HG03521 (cell line): ENCODE data around the gene NFATC1.

Source experiments
- ATAC-seq: cut with Tn5 transposase; IDR thresholded peaks from one replicate; pipeline ENCODE4 v1.9.1; 2021; ENCODE audit warnings: mild to moderate bottlenecking, moderate library complexity; ENCODE audit not compliant: unreplicated experiment

Gene NFATC1

GRCh38 chr18:79395761-79396404 lies at the start of gene NFATC1:
Gene NFATC1, plus strand, starts transcription at chr18:79395930. Its CDS starts 295 bp downstream, at chr18:79396225.
- no peak for ATAC-seq

DNA sequence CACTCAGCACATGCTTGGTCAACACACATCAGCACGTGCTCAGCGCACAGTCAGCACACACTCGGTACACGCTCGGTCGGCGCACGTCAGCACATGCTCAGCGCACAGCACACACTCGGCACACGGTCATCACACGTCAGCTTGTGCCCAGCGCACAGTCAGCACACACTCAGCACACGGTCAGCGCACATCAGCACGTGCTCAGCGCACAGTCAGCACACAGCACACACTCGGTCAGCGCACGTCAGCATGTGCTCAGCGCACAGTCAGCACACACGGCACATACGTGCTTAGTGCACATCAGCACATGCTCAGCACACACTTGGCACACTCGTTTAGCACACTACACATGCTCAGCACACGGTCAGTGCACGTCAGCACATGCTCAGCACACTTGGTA lies 49.7 kb upstream of the NFATC1 start:
- no peak for ATAC-seq

- no peak for ATAC-seq
Measured at GRCh38 chr18:79348066-79348465, 47.7 kb upstream of the NFATC1 start.

DNA sequence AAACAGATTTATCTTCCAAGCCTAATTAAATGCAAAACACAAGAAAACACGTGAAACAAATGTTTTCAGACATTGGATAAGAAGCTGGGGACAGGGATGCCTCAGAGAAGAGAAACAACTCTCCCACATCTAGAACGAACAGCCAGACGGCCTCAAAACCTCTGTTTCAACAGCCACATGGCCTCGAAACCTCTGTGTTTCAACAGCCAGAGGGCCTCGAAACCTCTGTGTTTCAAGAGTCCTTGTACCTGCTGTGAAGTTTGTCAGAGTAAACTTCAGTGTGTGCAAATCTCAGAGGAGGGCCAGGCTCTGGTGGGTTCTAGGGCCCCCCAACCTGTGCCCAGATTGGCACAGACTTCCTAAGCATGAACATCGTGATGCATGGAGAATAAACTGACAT lies 43.3 kb upstream of the NFATC1 start:
- ATAC-seq: no peak

DNA sequence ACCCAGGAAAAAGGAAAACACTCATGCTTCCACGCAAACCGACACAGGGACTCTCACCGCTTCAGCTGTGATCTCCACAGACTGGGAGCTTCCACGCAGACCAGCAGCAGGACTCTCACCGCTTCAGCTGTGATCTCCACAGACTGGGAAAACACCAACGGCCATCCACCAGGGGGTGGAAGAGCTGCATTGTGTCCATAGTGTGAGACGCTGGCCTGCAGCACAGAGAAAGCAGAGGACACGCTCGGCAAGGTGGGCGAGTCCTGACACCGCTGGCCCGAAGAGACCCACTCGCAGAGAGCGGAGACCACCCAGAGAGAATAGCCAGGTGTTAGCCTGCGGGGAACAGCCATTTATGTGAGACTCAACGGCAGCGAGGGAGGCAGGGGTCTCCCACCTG lies 42.5 kb upstream of the NFATC1 start:
- ATAC-seq: no peak

GRCh38 chr18:79354350-79354749 lies 41.4 kb upstream of the NFATC1 start:
- no peak for ATAC-seq

GRCh38 chr18:79355433-79356335 lies 40.0 kb upstream of the NFATC1 start:
- peak; percentile 14 for ATAC-seq

DNA sequence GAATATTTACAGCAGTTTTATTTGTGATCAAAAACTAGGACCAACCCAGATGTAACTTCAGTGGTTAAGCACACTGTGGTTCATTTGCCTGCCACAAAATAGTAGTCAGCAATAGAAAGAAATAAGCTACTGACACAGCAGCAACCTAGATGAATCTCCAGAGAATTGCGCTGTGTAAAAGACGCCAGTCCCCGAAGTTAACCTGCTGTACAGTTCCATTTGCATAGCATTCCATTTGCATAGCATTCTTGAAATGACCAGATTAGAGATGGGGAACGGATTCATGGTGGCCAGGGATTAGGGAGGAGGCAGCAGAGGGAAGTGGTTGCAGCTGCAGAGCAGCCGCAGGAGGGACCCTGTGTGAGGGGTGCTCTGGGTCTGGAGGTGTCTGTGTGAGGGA lies 39.3 kb upstream of the NFATC1 start:
- peak; percentile 88 for ATAC-seq

- no peak for ATAC-seq
Measured at GRCh38 chr18:79360933-79361332, 34.8 kb upstream of the NFATC1 start.

DNA sequence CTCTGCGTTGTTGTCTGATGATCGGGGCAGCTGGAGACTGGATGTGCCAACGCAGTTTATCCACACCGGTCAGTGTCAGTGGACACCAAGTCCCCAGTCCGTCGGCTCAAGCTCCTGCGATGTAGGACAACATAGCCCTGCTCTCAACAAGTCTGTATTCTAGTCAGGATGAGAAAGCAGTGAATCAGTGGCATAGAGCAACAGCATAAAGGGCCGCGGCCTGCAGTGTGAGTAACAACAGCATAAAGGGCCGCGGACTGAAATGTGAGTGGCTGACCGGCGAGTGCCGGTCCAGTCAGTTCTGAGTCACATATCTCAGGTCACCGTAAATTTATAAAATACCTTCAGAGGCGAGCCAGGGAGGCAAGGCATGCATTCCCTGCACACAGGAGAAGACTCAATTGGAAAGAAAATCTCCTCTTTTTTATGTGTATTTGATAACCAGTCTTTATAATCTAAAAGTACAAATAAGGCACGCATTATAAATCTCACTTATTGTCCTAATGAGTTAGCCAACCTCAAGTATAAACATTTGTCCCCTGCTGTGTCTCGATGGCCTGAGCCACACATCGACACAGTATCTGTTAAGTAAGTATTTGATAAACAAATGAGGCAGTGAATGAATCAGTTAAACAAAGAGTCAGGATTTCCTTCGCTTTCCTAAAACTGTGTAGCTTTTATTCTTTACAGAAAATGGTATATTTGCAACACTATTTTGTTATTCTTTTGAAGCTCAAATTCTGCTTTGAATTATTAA lies 33.8 kb upstream of the NFATC1 start:
- no peak for ATAC-seq

GRCh38 chr18:79365701-79366100 lies 30.0 kb upstream of the NFATC1 start:
- ATAC-seq: no peak

- no peak for ATAC-seq
Measured at GRCh38 chr18:79366177-79367094, 29.3 kb upstream of the NFATC1 start.

- no peak for ATAC-seq
Measured at GRCh38 chr18:79367480-79367879, 28.2 kb upstream of the NFATC1 start.

- no peak for ATAC-seq
Measured at GRCh38 chr18:79367989-79368388, 27.7 kb upstream of the NFATC1 start.

- ATAC-seq: no peak
Measured at GRCh38 chr18:79368681-79369080, 27.0 kb upstream of the NFATC1 start.

- no peak for ATAC-seq
Measured at GRCh38 chr18:79371561-79372121, 24.1 kb upstream of the NFATC1 start.

- ATAC-seq: no peak
Measured at GRCh38 chr18:79372461-79372860, 23.3 kb upstream of the NFATC1 start.

DNA sequence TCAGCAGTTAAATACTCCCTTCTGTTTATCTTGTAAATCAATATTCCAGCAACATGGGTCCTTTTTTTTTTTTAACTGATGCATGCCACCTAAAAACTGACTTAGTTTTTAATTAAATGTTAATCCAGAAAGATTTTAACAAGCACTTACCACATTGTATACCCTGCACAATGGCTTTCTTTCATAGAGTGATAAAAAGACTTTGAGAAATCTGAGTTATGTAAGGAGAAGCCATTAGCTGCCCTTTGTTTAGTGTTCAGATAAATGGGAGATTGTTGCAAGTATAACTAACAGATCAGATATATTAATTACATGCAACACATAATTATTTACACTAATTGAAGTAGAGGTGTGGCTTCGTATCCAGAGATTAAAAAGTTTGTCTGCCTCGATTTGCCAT lies 22.7 kb upstream of the NFATC1 start:
- ATAC-seq: no peak

DNA sequence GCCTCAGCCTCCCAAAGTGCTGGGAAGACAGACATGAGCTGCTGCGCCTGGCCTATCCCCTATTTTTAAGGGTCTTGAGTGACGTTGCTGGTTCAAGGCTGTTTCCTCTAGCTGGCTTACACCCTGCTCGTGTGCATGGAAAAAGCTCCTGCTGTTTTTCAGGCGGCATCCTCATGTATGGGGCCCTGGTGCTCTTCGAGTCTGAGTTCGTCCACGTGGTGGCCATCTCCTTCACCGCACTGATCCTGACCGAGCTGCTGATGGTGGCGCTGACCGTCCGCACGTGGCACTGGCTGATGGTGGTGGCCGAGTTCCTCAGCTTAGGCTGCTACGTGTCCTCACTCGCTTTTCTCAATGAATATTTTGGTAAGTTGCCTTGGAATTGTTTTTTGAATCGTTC lies 22.0 kb upstream of the NFATC1 start:
- no peak for ATAC-seq
